Measurements from ENCODE around the gene OGFOD2.

OGFOD2 gene

GRCh38 chr12:122951979-122952892 lies 22.8 kb upstream of the OGFOD2 start:
- DNase-seq: peak; percentile 79

- no peak for DNase-seq
These were observed 19.9 kb upstream of the OGFOD2 start for GRCh38 chr12:122955156-122955555.

- DNase-seq: no peak
These were observed 19.0 kb upstream of the OGFOD2 start for GRCh38 chr12:122956035-122956434.

GRCh38 chr12:122958198-122958888 lies 16.7 kb upstream of the OGFOD2 start:
- no peak for DNase-seq

- no peak for DNase-seq
These were observed 15.4 kb upstream of the OGFOD2 start for GRCh38 chr12:122959566-122960192.

- DNase-seq: no peak
These were observed 14.9 kb upstream of the OGFOD2 start for GRCh38 chr12:122960193-122960569.

- DNase-seq: no peak
These were observed 13.3 kb upstream of the OGFOD2 start for GRCh38 chr12:122961531-122962329.

GRCh38 chr12:122963941-122964265 lies 11.1 kb upstream of the OGFOD2 start:
- no peak for DNase-seq

- DNase-seq: no peak
These were observed 10.4 kb upstream of the OGFOD2 start for GRCh38 chr12:122964439-122965257.

GRCh38 chr12:122965321-122965751 lies 9.7 kb upstream of the OGFOD2 start:
- DNase-seq: no peak

GRCh38 chr12:122965851-122966742 lies 8.9 kb upstream of the OGFOD2 start, which contains the start of gene ABCB9:
Gene ABCB9, minus strand, starts transcription at chr12:122966463. Its CDS starts 6,228 bp downstream, at chr12:122960235.
- DNase-seq: peak; percentile 94

GRCh38 chr12:122966743-122967550 lies 8.1 kb upstream of the OGFOD2 start:
- no peak for DNase-seq

- no peak for DNase-seq
These were observed 6.9 kb upstream of the OGFOD2 start for GRCh38 chr12:122968104-122968503.

GRCh38 chr12:122969676-122970075 lies 5.4 kb upstream of the OGFOD2 start:
- no peak for DNase-seq

- DNase-seq: peak; percentile 99
These were observed 661 bp upstream of the OGFOD2 start for GRCh38 chr12:122974274-122974891.

GRCh38 chr12:122975790-122976647 lies 975 bp downstream of the OGFOD2 start:
- DNase-seq: no peak

- DNase-seq: no peak
These were observed 1.6 kb downstream of the OGFOD2 start for GRCh38 chr12:122976648-122976975.

- no peak for DNase-seq
These were observed 2.1 kb downstream of the OGFOD2 start for GRCh38 chr12:122977153-122977552.
